ENCODE data around the gene CASKIN2.

CASKIN2 gene

DNA sequence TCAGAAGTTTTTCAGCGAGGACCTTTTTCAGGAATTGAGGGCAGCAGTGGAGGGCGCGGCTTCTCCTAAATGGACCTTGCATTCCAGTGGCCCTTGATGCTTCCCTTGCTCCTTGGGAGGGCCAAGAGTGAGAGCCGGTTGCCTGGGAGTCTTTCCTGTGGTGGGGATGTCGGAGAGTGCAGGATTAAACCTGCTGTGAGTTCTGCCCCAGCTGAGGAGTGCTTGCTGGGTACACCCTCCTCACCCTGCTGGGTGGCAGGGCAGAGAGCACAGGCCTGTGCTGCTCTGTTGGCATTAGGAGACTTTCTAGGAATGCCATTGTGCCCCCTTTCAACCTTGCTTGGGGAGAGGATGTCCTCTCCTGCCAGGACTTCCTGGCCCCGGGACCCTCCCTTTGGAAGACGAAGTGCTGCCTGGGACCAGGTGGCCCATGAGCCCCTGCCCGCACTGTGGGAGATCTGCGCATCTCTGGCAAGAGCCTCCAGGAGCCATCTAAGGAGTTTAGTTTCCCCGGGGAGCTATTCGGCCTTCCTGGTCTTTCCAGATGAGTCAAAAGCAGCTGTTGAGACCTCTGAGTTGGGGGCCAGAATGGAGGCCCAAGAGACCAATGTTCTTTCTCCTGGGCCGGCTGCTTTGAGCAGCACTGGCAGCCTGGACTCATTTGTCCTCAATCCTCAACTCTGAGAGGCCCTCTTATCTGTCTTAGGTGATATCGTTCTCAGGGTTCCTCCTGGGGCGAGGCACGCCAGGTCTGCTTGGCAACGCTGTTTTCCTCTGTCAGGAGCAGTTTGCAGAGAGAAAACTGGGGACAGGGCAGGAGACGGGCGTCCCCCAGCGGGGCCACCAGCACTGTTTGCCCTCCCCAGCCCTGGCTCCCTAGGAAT, 15.7 kb upstream of the CASKIN2 start:
- no peak for DNase-seq
- Histone ChIP-seq H3K36me3 (no peaks in the 10 kb centered on the region), H3K4me1 (no peaks in the 10 kb centered on the region), H3K9me3 (no peaks in the 10 kb centered on the region), H3K4me3 (ENCODE audit: low read depth, low read length) (no peak overlapping the region), H3K27me3 (peaks cover 8% of the 10 kb centered on the region)
- TF ChIP-seq, protein P1, sequence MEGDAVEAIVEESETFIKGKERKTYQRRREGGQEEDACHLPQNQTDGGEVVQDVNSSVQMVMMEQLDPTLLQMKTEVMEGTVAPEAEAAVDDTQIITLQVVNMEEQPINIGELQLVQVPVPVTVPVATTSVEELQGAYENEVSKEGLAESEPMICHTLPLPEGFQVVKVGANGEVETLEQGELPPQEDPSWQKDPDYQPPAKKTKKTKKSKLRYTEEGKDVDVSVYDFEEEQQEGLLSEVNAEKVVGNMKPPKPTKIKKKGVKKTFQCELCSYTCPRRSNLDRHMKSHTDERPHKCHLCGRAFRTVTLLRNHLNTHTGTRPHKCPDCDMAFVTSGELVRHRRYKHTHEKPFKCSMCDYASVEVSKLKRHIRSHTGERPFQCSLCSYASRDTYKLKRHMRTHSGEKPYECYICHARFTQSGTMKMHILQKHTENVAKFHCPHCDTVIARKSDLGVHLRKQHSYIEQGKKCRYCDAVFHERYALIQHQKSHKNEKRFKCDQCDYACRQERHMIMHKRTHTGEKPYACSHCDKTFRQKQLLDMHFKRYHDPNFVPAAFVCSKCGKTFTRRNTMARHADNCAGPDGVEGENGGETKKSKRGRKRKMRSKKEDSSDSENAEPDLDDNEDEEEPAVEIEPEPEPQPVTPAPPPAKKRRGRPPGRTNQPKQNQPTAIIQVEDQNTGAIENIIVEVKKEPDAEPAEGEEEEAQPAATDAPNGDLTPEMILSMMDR (IDR thresholded peaks at IDR 0.05; ENCODE audit: low read depth, low read length), result no peak

- H3K36me3 ChIP-seq, result no peaks in the 10 kb centered on the region
- no peaks in the 10 kb centered on the region for H3K9me3 ChIP-seq
- DNase-seq, result no peak
- no peaks in the 10 kb centered on the region for H3K4me1 ChIP-seq
- H3K27me3 ChIP-seq, result peaks cover 13% of the 10 kb centered on the region
- no peak overlapping the region for H3K4me3 ChIP-seq (ENCODE audit: low read depth, low read length)
- TF ChIP-seq, protein P1 (IDR thresholded peaks at IDR 0.05; ENCODE audit: low read depth, low read length), result no peak
These were observed 11.4 kb upstream of the CASKIN2 start for GRCh38 chr17:75526555-75527270.

DNA sequence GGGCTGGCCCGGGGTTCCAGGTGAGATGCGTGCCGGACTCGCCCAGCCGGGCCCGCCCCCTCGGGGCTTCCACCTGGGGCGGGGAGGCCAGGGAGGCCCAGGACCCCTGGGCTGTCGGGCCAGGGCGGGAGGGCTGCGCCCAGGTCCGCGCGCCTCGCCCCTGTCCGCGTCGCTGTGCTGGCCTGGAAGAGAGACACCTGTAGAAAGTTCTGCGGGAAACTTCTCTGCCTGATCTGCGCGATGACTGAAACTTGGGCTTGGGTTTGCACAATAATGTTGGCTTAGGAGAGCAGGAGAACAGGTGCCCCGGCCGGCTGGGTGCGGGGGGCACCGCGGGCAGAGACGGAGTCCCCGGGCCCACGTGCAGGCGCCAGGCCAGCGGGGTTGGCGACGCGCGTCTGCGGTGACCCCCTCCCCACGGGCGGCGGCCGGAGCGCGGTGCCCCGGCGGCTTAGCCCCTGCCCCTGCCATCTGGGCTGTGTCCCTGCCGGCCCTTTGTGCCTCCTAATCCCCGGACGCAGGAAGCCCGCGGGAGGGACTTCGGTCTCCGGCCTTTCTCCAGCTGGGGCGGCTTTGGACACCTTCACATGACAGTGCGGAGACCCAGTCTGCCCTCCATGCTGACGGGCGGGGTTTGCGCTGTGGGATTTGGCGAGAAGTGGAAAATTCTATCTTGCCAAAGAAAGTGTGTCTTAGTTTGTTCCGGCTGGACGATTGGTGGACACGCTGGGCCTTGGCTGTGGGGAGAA, 10.6 kb upstream of the CASKIN2 start:
- H3K9me3 ChIP-seq, result no peaks in the 10 kb centered on the region
- no peaks in the 10 kb centered on the region for H3K36me3 ChIP-seq
- peak overlapping the region; percentile 43 for H3K4me3 ChIP-seq (ENCODE audit: low read depth, low read length)
- H3K4me1 ChIP-seq, result no peaks in the 10 kb centered on the region
- TF ChIP-seq, protein P1 (IDR thresholded peaks at IDR 0.05; ENCODE audit: low read depth, low read length), result no peak
- no peak for DNase-seq
- peaks cover 13% of the 10 kb centered on the region for H3K27me3 ChIP-seq

DNA sequence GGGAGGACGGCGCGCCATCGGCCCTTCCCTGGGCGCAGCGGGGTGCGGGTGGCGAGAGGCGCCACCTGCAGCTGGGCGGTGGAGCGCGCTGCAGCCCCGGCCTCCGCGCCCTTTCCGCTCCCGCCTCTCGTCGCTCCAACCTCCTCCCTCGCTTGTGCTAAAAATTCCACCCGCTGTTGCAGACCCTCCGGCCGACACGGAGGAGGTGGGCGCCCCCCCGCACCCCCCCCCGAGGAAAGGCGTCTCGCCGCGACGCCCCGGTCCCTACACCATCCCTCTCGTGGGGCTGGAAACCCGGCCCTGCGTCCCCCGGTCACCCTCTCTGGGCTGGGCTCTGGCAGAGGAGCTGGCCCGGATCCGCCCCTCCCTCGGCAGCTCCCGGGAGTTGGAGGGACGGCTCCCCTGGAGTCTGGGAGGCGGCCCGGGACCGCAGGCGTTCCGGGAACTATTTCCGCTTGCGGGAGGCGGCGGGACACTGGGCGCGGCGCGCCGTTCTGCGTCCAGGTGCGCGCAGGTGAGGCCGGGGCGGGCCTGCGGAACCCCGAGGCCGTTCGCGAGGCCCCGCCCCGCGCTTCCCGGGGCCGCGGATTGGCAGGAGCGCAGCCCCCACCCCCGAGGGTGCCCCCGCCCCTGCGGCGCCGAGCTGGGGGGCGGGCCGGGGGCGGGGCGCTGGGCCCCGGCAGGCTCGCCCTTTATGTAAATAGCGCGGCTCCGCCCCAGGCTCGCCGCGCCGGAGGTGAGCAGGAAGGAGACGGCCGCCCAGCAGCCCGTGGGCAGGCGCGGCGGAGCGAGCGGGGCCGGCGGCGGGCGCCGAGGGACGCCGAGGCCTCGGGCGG, 9.9 kb upstream of the CASKIN2 start, which contains the start of gene LLGL2:
Gene LLGL2, plus strand, starts transcription at position 728 of the 836 bp plus-strand sequence. CDS start 17,730 bp downstream, outside the sequence.
- H3K36me3 ChIP-seq, result no peaks in the 10 kb centered on the region
- TF ChIP-seq, protein P1 (IDR thresholded peaks at IDR 0.05; ENCODE audit: low read depth, low read length), result peak; percentile 38
- peak within 1 kb of the TSS; percentile 65 for H3K4me3 ChIP-seq (ENCODE audit: low read depth, low read length)
- H3K27me3 ChIP-seq, result peaks cover 13% of the 10 kb centered on the region
- H3K9me3 ChIP-seq, result no peaks in the 10 kb centered on the region
- H3K4me1 ChIP-seq, result no peaks in the 10 kb centered on the region
- DNase-seq, result peak; percentile 87

DNA sequence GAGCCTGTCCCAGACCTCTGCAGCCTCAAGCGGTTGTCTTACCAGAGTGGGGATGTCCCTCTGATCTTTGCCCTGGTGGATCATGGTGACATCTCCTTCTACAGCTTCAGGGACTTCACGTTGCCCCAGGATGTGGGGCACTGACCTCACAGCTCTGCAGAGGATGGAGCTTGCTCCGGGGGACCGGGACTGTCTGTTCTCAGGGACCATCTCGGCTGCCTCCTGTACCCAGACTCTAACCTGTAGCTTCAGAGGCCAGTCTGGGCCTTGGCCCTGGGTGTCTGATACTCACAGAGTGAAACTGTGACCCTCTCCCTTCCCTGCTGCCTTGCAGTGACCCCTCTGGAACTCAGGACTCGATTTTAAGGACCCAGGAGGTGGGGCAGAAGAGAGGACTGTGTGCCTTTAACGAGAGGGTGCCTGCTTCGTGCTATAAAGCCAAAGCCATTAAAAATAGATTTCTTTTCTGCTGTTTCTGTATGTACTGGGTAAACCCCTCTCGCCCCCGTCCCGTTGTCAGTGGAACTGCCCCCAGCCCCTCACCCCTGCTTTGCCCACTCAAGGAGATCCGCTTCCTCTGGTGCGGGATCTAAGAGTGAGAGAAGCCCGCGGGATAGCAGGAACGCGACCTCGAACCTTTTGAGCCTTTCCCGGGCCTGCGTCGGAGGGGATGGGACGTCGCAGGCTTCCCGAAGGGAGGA, 9.1 kb upstream of the CASKIN2 start:
- TF ChIP-seq, protein P1 (IDR thresholded peaks at IDR 0.05; ENCODE audit: low read depth, low read length), result no peak
- Histone ChIP-seq H3K4me3 (ENCODE audit: low read depth, low read length) (peak overlapping the region; percentile 65), H3K27me3 (peaks cover 13% of the 10 kb centered on the region), H3K4me1 (no peaks in the 10 kb centered on the region), H3K9me3 (no peaks in the 10 kb centered on the region), H3K36me3 (peaks cover 3% of the 10 kb centered on the region; the same call in 1 of the 2 replicates)
- no peak for DNase-seq

All from BE2C (cell line).